Limb (tissue), 2 donors: Measurements from ENCODE around the gene SGCD.
A peak's percentile ranks its signal among the peaks of the same experiment; 100 is the strongest.

ENCODE experiments used
- DNase-seq, 2 donors: peaks; one replicate each; pipeline ENCODE4 v3.0.0-alpha.2; 2016; ENCODE audit errors: extremely low spot score in 2 of 2

Gene SGCD

DNA sequence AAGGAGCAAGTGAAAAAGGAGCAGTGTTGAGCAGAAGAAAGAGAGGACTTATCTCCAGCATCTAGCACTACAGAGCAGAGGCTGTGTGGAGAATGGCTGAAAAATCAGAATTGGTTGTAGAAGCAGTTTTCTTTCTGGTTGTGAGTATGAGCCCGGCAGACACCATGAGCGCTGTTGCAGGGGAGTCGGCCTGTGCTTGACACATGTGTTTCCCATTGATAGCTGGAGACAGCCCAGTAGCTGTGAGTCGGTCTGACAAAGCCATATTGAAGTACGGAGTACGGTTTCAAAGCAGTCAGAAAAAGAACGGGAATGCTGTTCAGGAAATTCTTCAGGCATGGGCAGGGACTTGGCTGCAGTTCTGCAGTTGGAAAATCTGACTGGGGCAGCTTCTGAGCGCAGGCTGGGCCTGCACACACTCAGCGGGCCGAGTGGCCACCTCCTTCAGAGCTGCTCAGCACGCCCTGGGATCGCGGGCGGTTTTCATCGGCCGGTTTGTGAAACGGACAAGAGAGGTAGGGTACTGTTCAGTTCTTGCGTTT is at the start of gene SGCD:
TSS of gene SGCD (plus strand) at position 447 of the 542 bp plus-strand sequence.
- peak; percentile 83 to 92 for DNase-seq

DNA sequence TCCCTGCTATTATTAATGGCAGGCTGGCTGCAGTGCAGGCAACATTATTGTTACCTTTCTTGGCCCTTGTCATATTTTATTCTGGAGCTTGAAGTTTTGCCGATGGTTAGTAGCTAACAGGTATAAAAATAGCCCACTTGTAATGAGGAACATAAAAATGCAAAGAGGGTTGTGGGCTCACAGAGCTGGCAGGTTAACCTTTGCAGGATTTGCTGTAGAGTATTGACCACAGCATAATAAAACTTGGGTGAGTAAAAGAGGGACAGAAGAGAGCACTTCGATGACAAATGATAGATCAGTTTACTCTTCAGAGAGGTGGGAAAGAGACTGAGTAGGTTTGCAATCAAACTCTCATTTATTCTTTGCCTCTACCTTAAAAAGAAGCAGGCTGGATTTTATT is 49.7 kb upstream of the SGCD start:
- no peak for DNase-seq

DNA sequence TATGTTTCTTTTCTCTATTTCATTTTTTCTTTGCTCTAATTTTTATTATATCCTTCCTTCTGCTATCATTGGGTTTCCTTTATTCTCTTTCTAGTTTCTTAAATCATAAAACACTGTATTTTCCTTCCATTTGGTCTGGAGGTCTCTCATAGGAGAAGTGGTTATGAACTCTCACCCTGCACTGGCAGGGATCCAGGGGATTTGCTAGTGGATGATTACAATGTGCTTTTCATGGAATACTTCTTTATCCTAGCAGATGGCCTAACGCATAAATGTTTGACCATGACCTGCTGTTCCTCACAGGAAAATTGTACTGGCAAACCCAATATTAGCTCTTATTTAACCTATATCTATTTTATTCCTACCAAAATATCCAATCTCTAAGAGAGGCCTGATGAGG is 31.5 kb upstream of the SGCD start:
- DNase-seq, result peak in 1 of 2 donors; percentile 33

GRCh38 chr5:156310115-156310514 is 16.8 kb upstream of the SGCD start:
- DNase-seq, result no peak

DNA sequence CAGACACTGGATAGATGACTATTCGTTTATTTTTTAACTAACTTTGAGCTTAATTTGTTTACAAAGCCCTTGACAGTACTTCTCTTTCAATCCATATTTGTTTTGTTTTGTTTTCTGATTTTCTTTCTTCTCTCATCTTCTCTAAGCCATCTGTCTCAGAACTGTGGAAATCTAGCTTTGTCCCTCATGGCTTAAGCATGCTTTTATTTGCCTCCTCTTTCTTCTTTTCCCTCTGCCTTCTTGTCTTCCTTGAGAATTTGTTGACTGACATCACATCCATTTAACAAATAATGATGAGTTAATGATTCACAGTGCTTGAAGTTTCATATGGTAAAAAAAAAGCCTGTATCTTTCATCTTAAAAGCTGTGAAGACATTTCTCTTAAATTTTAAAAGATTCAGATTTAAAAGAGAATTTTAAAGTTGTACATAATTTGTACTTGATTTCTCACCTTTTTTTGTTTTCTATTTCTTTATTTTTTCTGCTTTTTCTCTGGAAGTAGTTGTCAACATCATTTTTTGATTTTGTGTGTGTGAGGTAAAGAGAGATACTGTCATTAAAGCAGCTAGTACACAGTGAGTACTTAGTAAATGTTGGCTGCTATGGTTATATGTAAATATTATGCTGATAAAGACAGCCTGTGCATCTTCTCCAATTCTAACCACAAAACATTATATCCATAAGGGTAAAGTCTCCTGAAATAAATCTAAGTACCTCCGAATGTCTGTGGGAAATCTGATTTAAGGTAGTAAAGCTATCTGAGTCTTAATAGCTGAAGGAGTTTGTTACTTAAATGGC is 13.9 kb upstream of the SGCD start:
- no peak for DNase-seq

DNA sequence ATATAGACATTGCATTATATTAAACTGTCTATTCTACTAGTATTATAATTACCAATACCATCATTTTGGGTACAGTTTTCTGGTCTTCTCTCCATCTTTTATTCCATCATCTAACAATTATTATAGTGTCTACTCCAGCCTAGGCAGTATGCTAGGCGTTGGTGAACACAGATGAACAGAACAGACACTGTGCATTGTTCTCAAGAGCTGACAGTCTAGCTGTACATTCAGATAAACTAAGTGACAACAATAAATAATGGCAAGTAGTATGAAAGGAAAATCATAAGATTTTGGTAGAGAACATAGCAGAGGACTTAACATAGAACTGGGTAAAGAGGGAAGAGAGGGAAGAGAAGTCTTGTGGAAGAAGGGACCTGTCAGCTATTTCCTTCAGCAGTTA is 12.5 kb upstream of the SGCD start:
- no peak for DNase-seq

DNA sequence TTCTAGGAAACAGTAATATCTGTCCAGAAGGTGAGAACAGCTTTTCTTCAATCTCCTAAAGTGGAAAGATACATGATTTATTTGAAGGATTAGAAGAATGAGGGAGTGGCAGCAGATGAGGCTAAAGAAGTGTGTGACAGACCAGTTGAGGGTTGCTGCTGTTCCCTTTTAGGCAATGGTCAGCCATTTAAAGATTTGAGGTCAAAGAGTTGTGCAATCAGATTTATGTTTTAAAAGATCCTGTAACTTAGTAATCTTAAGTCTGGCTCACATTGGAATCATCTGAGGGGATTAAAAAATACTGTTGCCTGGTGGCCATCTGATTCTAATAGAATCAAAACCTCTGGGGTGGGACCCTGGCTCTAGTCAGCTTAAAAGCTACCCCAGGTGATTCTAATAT is 4.3 kb upstream of the SGCD start:
- no peak for DNase-seq

- DNase-seq, result peak in 1 of 2 donors; percentile 43
Observed at GRCh38 chr5:156327296-156327695, 332 bp downstream of the SGCD start.

DNA sequence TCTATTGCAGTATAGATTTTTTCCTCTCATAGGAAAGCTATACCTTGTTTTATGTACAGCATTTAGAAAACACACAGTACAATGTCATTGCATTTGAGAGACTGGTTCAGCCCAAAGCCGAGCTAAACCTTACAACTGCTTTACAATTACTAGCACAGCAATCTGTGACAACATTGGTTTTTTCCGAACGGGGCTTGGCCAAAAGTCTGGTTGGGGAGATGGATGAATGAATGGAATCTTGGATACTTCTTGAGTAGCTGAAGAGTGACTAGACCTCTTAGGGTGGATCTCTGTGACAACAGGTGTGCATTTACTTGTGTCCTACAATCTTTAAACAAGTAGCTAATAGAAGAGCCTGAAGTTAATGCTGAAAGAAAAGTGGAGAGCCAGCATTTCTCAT is 1.2 kb downstream of the SGCD start:
- peak; percentile 26 to 30 for DNase-seq

DNA sequence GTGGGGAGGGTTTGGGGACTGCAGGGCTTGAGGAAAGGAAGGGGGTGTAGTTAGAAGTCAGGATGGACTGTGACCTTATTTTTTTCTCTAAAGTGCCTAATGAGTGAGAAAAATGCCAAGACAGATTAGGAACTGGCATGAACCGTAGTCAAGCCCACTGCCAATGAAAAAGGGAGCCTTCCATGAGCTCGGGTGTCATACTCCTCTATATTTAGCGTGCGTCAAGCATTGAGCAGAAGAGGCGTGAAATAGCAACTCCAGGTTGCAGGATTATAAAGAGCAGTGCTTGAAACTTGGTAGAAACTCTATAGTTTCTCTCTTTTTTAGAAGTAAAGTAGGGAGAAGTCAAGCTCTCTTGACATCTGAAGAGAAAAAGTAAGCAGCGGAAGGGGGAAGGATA is 1.8 kb downstream of the SGCD start:
- peak in 1 of 2 donors; percentile 30 for DNase-seq

DNA sequence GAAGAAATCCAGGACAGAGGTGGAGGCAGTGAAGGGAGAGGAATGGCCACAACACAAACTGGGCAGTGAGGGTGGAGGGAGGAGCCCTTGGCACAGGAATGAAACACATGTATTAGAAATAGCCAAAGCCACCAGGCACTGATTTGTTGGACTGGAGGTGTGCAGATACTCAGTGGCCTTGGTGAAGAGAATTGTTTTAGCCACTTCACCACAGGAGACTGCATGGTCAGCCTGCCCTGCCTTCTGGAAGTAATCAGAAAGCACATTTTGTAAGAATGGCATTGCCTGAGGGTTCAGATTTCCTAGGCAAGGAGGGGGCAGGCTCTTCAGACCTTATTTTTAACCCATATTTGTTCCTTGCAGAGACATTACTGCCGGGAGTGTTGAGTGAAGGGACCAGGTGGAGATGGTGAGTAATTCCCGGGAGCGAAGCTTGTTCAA is 2.2 kb downstream of the SGCD start:
- peak; percentile 37 to 56 for DNase-seq

DNA sequence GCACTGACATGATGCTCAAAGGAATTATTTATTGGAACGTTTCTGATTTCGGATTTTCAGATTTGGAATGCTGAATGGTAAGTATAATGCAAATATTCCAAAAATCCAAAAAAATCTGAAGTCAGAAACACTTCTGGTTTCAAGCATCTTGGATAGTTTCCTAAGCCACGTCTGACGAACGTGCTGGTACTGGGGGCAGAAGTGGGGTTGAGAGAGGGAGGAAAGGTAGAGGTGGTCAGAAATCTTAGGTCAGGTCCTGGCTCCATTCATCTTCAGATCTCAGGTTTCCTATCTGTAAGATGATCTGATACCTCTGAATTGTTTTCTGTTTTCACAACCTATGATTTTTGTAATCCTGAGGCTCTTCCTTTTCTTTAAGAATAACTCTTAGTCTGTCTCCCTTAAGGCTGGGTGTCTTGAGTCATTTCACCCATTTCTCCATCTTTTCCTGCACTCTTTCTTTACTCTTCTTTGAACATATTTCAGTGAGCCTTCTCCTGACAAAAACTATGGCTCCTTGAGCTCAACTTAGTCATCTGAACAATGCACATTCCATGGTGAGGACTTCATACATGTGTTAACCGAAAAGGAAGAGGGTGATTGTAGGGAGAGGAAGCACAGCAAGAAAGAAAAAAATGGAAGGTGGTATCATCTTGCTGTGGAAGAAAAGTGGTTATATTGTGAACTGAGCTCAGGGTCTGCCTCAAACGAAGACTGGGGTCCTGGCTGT is 3.3 kb downstream of the SGCD start:
- no peak for DNase-seq

DNA sequence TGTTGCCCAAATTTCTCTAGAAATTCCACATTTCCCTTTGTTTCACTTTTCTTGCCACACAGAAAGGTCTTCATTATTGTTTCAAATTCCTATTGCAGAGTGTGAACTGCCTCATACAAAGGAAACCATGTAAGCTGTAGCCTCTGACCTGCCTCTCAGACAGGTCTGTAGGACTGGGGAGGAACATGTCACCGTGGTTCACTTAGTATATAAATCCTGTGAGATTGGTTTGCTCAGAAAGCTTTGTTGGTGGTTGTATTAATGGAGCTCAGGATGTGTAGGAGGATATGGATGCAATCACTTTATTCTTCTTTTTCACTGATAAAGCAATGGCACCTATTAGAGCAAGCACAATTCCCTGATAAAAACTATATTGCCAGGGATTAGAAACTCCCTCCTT is 4.2 kb downstream of the SGCD start:
- no peak for DNase-seq

DNA sequence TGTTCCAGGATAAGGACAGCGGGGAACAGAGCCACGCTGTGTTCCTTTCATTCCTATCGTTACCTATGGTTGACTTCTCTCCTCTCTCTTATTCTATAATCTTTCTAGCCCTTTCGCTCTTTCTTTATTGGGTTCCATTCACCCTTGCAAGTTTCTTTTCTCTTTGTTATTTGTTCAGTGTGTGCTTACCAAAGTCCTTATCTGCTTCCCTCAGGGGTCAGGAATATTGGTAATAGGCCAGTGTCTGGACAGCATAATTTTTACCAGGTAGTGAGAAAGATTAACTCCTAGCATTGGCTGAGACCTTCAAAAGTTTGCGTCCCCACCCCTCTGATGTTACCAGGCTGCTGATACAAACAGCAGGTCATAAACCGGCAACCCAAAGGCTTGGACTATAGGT is 4.9 kb downstream of the SGCD start:
- DNase-seq, result no peak

DNA sequence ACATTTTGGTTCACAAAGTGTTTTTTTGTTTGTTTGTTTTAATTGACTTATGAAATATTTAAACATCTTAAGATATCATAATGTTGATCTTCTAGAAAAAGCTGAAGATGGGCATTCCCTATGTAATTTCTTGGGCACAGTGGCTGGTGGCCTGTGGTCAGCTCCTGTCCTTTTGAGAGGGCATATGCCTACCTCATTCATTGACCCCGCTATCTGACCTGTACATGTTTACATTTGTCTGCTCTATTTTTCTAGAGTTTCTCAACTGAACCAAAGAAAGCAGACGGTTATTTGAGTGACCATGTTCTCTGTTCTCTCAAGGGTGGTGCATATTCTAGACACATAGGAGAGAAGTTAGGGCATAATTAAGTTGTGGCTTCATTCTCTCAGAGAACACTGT is 5.3 kb downstream of the SGCD start:
- DNase-seq, result no peak

DNA sequence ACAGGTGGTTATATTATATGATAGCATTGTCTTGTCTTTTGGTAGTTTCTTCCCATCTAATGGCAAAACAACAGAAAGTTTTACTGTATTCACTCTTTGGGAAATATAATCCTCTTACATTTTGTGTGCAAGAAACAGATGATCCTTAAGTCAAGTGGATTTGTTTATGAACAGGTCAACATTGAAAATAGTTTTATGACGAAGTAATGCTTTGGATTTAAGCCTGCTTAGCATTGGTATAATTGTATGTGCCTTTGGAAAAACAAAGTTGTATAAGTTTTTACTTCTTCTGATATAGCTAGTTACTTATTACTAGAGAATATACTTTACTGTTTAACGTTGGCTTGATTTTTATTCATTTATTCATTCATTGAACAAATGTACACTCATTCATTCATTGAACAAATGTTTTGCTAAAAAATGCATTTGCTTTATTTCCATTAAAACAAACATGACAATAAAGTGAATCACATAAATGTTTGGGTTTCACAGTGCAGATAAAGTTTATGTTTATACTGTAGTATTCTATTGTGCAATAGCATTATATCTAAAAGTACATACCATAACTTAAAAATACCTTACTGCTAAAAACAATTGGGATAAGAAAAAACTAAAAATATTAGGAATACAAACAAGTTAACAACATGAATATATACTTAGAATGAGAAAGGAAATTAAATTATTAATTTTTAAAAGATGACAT is 12.3 kb downstream of the SGCD start:
- DNase-seq, result no peak

DNA sequence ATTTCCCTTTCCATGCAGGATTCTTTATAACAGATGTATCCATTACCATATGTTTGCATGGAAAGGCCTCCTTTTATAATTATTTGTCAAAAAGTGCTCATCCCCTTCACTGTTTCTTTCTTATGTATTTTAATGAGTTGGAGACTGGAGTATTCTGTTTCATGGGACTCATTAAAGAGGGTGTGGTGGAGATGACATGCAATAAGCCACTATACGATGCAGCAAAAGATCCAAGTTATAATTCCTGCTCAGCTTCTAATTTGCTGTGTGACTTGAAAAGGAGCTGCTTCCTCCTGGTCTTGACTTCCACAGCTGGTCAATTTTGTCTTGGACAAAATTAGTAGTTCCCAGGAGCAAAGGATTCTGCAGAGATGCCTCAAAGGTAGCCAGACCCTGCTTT is 13.9 kb downstream of the SGCD start:
- DNase-seq, result no peak

DNA sequence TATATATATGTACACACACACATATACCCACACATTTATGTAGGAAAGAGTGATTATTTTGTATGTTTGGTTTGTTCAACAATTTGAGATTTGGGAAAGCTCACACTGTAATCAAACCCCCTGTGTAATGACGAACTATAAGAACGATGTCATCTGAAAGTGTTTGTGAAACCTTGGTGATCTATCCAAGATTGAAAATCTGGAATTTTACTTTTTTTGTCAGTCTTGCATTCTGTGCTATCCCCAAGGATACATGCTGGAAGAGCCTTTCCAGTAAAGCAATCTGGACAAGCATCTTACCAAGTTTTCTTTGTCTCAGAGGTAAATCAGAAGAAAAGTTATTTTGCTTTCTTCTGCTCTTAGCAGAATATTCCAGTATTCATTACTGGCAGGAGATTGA is 23.3 kb downstream of the SGCD start:
- DNase-seq, result peak in 1 of 2 donors; percentile 5

DNA sequence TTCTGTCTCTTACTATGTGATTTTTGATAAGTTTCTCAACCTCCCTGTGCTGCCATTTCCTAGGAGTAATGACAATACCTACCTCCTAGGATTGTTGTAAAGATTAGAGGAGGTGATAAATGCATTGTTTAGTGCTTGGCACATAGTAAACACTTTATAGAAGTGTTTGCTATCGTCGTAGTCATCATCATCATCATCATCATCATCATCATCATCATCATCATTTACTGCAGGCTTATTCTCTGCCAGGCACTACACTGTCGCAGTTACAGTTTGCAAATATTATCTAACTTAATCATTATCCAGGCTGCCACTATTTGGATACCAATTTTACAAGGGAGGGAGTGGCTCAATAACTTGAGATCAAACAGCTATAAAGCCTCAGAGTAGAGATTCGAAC is 24.5 kb downstream of the SGCD start:
- DNase-seq, result no peak

- DNase-seq, result no peak
Observed at GRCh38 chr5:156354571-156354970, 27.6 kb downstream of the SGCD start.

DNA sequence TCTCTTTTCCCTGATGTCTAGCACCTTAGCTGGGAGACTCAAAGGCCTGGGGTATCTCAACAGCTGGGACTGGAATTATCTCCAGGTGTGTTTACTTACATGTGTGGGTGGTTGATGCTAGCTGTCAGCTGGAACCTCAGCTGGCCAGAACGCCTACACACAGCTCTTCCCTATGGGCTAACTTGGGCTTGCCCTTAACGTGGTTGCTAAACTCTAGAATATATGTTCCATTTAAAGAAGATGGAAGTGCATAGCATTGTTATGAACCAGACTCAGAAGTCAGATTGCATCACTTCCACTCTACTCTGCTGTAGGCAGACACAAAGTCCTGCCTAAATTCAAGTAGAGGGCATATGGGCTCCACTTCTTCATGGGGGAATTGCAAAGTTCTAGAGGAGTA is 29.3 kb downstream of the SGCD start:
- DNase-seq, result no peak

GRCh38 chr5:156359476-156359875 is 32.5 kb downstream of the SGCD start:
- no peak for DNase-seq
